ENCODE measurements around the gene MTG2. TPM values are rescaled to one million over a fixed set of nuclear protein-coding genes. Genes with fewer than 3 reads are reported as not detected.

Gene MTG2
- total and polyA plus RNA-seq, 2 of the 13 experiments (the other 11 are each of a cell fraction or from before 2014, with no cell fraction given) = 20.4 to 37.8 TPM

- TF ChIP-seq KDM3A (CRISPR knock-in tag; IDR thresholded peaks at IDR 0.05; ENCODE audit: low read depth) (no peak), ZSCAN21 (CRISPR knock-in tag; IDR thresholded peaks at IDR 0.05; ENCODE audit: borderline replicate concordance) (0 out of 2 replicates have a peak, but pooled peaks have one; percentile 63), SCMH1 (CRISPR knock-in tag; IDR thresholded peaks at IDR 0.05; ENCODE audit: borderline replicate concordance) (no peak), ZBTB39 (CRISPR knock-in tag; IDR thresholded peaks at IDR 0.05) (no peak), CHCHD3 (CRISPR knock-in tag; IDR thresholded peaks at IDR 0.05) (peak; percentile 82; the same call in 1 of the 2 replicates), ZNF549 (CRISPR knock-in tag; IDR thresholded peaks at IDR 0.05) (no peak), AGO2 (optimal IDR thresholded peaks at IDR 0.05; ENCODE audit: low read depth, low read length) (peak; percentile 85), TFDP1 (CRISPR knock-in tag; IDR thresholded peaks at IDR 0.05; ENCODE audit: borderline replicate concordance) (peak; percentile 73; the same call in 1 of the 2 replicates), ZNF138 (CRISPR knock-in tag; IDR thresholded peaks at IDR 0.05; ENCODE audit: low read depth) (peak; percentile 82; the same call in 1 of the 2 replicates), ZNF83 (CRISPR knock-in tag; IDR thresholded peaks at IDR 0.05; ENCODE audit: borderline replicate concordance) (0 out of 2 replicates have a peak, but pooled peaks have one; percentile 51), MXD4 (CRISPR knock-in tag; IDR thresholded peaks at IDR 0.05) (peak; percentile 74; the same call in 1 of the 2 replicates), ARNTL (CRISPR knock-in tag; IDR thresholded peaks at IDR 0.05) (peak; percentile 63; the same call in 1 of the 2 replicates), PREB (CRISPR knock-in tag; IDR thresholded peaks at IDR 0.05) (no peak), GPN1 (CRISPR knock-in tag; IDR thresholded peaks at IDR 0.05; ENCODE audit: borderline replicate concordance) (peak; percentile 61; the same call in 1 of the 2 replicates), ZSCAN20 (CRISPR knock-in tag; IDR thresholded peaks at IDR 0.05; ENCODE audit: borderline replicate concordance) (no peak), KAT8 (CRISPR knock-in tag; IDR thresholded peaks at IDR 0.05) (peak; percentile 11; the same call in 1 of the 2 replicates), CSRNP1 (CRISPR knock-in tag; IDR thresholded peaks at IDR 0.05) (peak; percentile 70; the same call in 1 of the 2 replicates), NR0B2 (CRISPR knock-in tag; IDR thresholded peaks at IDR 0.05) (peak; percentile 86), MIER3 (CRISPR knock-in tag; IDR thresholded peaks at IDR 0.05; ENCODE audit: borderline replicate concordance) (peak; percentile 4; the same call in 1 of the 2 replicates)
These were observed 38.6 kb upstream of the MTG2 start (continued) for GRCh38 chr20:62143957-62144825.

All from HepG2 (cell line).